Measurements from ENCODE around the gene TSPAN5.

DNA sequence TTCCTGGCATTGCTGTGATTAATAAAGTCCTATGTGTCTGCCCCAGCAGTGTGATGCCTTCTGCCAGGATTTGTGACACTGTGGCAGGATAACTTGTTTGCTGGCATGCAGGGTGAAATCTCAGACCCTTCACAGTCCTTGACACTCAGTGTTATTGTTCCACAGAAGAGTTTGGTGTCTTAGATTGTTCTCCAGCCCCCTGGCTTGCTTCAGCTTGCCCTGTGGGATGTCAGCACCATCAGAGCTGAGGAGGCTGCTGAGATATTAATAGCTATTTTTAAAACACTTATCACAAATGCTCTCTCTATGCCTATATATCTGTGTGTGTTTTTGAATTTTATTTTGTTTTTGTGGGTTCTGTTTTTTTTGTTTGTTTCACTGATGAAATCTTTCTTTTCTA lies 136.9 kb downstream of the TSPAN5 start:
- TF ChIP-seq EZH2phosphoT487 (IDR thresholded peaks at IDR 0.05; ENCODE audit: borderline replicate concordance, low read length): no peak
- TF ChIP-seq, protein P1, sequence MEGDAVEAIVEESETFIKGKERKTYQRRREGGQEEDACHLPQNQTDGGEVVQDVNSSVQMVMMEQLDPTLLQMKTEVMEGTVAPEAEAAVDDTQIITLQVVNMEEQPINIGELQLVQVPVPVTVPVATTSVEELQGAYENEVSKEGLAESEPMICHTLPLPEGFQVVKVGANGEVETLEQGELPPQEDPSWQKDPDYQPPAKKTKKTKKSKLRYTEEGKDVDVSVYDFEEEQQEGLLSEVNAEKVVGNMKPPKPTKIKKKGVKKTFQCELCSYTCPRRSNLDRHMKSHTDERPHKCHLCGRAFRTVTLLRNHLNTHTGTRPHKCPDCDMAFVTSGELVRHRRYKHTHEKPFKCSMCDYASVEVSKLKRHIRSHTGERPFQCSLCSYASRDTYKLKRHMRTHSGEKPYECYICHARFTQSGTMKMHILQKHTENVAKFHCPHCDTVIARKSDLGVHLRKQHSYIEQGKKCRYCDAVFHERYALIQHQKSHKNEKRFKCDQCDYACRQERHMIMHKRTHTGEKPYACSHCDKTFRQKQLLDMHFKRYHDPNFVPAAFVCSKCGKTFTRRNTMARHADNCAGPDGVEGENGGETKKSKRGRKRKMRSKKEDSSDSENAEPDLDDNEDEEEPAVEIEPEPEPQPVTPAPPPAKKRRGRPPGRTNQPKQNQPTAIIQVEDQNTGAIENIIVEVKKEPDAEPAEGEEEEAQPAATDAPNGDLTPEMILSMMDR (conservative IDR thresholded peaks at IDR 0.05; ENCODE audit: low read depth, low read length): no peak
